ENCODE results near the gene TECTA.

DNA sequence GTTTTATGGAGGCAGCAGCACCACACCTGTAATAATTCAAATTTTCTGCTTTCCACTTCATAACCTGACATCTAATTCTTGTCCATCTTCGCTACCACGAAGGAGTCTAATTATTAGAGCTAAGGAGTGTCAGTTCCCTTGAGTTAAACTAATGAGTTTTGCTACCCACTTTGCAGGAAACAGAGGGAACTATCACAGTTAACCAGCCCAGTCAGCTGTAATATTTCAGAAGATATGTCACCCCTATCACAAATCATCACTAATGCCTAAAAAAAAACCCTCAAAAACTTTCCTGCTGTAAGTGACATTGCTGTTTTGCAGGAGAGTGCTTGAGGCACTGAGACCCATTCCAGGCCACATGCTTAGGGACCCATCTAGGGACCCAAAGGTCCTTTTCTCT is 8.4 kb downstream of the TECTA start:
- TF ChIP-seq, protein P1, sequence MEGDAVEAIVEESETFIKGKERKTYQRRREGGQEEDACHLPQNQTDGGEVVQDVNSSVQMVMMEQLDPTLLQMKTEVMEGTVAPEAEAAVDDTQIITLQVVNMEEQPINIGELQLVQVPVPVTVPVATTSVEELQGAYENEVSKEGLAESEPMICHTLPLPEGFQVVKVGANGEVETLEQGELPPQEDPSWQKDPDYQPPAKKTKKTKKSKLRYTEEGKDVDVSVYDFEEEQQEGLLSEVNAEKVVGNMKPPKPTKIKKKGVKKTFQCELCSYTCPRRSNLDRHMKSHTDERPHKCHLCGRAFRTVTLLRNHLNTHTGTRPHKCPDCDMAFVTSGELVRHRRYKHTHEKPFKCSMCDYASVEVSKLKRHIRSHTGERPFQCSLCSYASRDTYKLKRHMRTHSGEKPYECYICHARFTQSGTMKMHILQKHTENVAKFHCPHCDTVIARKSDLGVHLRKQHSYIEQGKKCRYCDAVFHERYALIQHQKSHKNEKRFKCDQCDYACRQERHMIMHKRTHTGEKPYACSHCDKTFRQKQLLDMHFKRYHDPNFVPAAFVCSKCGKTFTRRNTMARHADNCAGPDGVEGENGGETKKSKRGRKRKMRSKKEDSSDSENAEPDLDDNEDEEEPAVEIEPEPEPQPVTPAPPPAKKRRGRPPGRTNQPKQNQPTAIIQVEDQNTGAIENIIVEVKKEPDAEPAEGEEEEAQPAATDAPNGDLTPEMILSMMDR (IDR thresholded peaks at IDR 0.05; ENCODE audit: low read depth, low read length, poor library complexity, severe bottlenecking), result no peak
- TF ChIP-seq EZH2phosphoT487 (IDR thresholded peaks at IDR 0.05; ENCODE audit: borderline replicate concordance, low read length), result no peak

All from DOHH2 (cell line).